ENCODE results near the gene ZSCAN2. TPM values are rescaled to one million over a fixed set of nuclear protein-coding genes. Genes with fewer than 3 reads are reported as not detected.

The ZSCAN2 gene
- total and polyA plus RNA-seq, 8 donors = 5.8 to 26.5 (median 22.2) TPM

DNA sequence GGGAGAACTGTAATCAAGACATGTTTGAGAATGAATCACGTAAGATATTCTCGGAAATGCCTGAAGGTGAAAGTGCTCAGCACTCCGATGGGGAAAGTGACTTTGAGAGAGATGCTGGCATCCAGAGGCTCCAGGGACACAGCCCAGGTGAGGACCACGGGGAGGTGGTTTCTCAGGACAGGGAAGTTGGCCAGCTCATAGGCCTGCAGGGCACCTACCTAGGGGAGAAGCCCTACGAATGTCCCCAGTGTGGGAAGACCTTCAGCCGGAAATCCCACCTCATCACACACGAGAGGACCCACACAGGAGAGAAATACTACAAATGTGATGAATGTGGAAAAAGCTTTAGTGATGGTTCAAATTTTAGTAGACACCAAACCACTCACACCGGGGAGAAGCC lies 19.8 kb downstream of the ZSCAN2 start:
- no peak overlapping the region for H3K4me3 ChIP-seq
- peaks cover 0 to 28% of the 10 kb centered on the region in 2 donors for H3K9me3 ChIP-seq
- DNase-seq (no peak), ATAC-seq (no peak)
- TF ChIP-seq, protein P1, sequence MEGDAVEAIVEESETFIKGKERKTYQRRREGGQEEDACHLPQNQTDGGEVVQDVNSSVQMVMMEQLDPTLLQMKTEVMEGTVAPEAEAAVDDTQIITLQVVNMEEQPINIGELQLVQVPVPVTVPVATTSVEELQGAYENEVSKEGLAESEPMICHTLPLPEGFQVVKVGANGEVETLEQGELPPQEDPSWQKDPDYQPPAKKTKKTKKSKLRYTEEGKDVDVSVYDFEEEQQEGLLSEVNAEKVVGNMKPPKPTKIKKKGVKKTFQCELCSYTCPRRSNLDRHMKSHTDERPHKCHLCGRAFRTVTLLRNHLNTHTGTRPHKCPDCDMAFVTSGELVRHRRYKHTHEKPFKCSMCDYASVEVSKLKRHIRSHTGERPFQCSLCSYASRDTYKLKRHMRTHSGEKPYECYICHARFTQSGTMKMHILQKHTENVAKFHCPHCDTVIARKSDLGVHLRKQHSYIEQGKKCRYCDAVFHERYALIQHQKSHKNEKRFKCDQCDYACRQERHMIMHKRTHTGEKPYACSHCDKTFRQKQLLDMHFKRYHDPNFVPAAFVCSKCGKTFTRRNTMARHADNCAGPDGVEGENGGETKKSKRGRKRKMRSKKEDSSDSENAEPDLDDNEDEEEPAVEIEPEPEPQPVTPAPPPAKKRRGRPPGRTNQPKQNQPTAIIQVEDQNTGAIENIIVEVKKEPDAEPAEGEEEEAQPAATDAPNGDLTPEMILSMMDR (IDR thresholded peaks at IDR 0.05) = no peak
- intact Hi-C loops (cut with DNase I) = no loop called here
- H3K4me1 ChIP-seq = peaks cover 0 to 22% of the 10 kb centered on the region in 2 donors
- no peak overlapping the region for H3K27ac ChIP-seq
- no peaks in the 10 kb centered on the region for H3K27me3 ChIP-seq
- H3K36me3 ChIP-seq = peaks cover 0 to 24% of the 10 kb centered on the region in 2 donors

DNA sequence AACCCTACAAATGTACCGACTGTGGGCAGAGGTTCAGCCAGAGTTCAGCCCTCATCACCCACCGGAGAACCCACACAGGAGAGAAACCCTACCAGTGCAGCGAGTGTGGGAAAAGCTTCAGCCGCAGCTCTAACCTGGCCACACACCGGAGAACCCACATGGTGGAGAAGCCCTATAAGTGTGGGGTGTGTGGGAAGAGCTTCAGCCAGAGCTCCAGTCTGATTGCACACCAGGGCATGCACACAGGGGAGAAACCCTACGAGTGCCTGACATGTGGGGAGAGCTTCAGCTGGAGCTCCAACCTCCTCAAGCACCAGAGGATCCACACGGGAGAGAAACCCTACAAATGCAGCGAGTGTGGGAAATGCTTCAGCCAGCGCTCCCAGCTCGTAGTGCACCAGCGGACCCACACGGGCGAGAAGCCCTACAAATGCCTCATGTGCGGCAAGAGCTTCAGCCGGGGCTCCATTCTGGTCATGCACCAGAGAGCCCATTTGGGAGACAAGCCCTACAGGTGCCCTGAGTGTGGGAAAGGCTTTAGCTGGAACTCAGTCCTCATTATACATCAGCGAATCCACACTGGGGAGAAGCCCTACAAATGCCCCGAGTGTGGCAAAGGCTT lies 20.7 kb downstream of the ZSCAN2 start:
- Histone ChIP-seq H3K9me3 (peaks cover 0 to 28% of the 10 kb centered on the region in 2 donors), H3K27me3 (no peaks in the 10 kb centered on the region), H3K4me3 (no peak overlapping the region), H3K27ac (no peak overlapping the region), H3K4me1 (peaks cover 0 to 14% of the 10 kb centered on the region in 2 donors), H3K36me3 (peaks cover 0 to 24% of the 10 kb centered on the region in 2 donors)
- ATAC-seq (no peak), DNase-seq (peak in 1 of 4 donors; percentile 21)
- TF ChIP-seq, protein P1 (IDR thresholded peaks at IDR 0.05) = no peak
- intact Hi-C loops (cut with DNase I) = no loop called here

DNA sequence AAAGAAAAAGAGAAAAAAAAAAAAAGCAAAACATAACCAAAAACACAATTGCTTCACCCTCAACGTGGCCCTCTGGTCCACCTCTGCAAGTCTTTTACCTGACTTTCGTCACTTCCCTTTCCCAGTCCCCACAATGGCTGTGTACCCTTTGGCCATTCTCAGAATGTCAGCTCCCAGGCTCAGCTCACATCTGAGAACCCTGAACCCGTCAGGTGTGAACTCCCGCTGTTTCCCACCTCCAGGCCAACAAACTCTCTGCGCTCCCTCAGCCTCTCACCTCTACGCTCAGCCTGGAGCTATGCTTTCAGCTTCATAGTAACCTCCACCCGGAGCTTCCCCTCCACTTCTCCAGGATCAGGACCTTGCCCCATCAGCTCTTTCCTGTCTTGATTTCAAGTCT lies 23.6 kb downstream of the ZSCAN2 start:
- Histone ChIP-seq H3K36me3 (peaks cover 0 to 24% of the 10 kb centered on the region in 2 donors), H3K4me1 (peaks cover 0 to 7% of the 10 kb centered on the region in 2 donors), H3K4me3 (no peak overlapping the region), H3K27ac (no peak overlapping the region), H3K27me3 (no peaks in the 10 kb centered on the region), H3K9me3 (peaks cover 0 to 28% of the 10 kb centered on the region in 2 donors)
- TF ChIP-seq, protein P1 (IDR thresholded peaks at IDR 0.05) = no peak
- ATAC-seq (no peak), DNase-seq (no peak)
- intact Hi-C loops (cut with DNase I) = no loop called here

DNA sequence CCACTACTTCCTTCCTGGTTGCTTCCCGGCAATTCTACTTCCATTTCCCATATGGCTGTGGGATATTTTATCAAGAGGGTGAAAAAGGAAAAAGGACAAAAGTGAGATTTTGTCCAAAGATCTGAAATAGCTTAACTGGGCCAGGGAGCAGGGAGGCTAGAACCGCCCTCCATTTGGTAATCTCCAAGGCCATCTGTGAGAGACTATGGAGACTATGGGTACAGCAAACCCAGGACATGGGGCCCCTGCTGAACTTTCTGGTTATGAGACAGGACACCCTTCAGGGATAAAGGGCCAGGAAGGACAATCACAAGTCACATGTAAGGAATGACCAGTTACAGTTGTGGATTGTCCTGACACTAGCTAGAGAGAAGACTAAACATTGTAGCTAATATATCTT lies 24.3 kb downstream of the ZSCAN2 start:
- no peak for ATAC-seq
- H3K36me3 ChIP-seq = peaks cover 0 to 24% of the 10 kb centered on the region in 2 donors
- H3K4me3 ChIP-seq = no peak overlapping the region
- H3K27me3 ChIP-seq = no peaks in the 10 kb centered on the region
- no peak for DNase-seq
- intact Hi-C loops (cut with DNase I) = no loop called here
- peaks cover 0 to 8% of the 10 kb centered on the region in 2 donors for H3K4me1 ChIP-seq
- TF ChIP-seq, protein P1 (IDR thresholded peaks at IDR 0.05) = no peak
- H3K27ac ChIP-seq = no peak overlapping the region
- peaks cover 0 to 25% of the 10 kb centered on the region in 2 donors for H3K9me3 ChIP-seq

DNA sequence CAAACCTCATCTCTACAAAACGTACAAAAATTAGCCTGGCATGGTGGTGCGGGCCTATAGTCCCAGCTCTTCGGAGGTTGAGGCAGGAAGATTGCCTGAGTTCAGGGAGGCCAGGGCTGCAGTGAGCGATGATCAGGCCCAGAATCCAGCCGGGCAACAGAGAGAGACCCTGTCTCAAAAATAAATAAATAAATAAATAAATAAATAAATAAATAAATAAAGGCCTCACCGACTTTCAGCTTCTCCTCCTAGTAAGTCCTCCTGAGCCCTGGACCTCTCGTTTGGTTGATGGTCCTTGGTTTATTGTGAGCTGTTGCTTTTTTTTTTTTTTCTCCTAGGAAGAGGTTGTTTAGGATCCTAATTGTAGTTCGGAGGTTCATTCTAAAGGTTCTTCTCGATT lies 28.2 kb downstream of the ZSCAN2 start:
- intact Hi-C loops (cut with DNase I) = no loop called here
- ATAC-seq (no peak), DNase-seq (no peak)
- H3K36me3 ChIP-seq = no peaks in the 10 kb centered on the region
- H3K9me3 ChIP-seq = no peaks in the 10 kb centered on the region
- H3K4me3 ChIP-seq = no peak overlapping the region
- H3K27ac ChIP-seq = no peak overlapping the region
- peaks cover 14 to 38% of the 10 kb centered on the region in 2 donors for H3K4me1 ChIP-seq
- TF ChIP-seq, protein P1 (IDR thresholded peaks at IDR 0.05) = no peak
- H3K27me3 ChIP-seq = no peaks in the 10 kb centered on the region

Measured in left lung (tissue), 10 donors.